ENCODE results near the gene KMT5B.

GRCh38 chr11:68179847-68180246, 33.2 kb downstream of the KMT5B start:
- TF ChIP-seq EZH2phosphoT487 (IDR thresholded peaks at IDR 0.05; ENCODE audit: borderline replicate concordance, low read length) (no peak), CTCF (IDR thresholded peaks at IDR 0.05; ENCODE audit: low read depth, low read length, poor library complexity, severe bottlenecking) (no peak)

Data from DOHH2 (cell line).